ENCODE results near the gene AQR.
"Not testable (repeated sequence)": the region's sequence is repeated elsewhere in the genome, so short reads cannot be mapped to it uniquely, and the experiment has no call there.

AQR gene

DNA sequence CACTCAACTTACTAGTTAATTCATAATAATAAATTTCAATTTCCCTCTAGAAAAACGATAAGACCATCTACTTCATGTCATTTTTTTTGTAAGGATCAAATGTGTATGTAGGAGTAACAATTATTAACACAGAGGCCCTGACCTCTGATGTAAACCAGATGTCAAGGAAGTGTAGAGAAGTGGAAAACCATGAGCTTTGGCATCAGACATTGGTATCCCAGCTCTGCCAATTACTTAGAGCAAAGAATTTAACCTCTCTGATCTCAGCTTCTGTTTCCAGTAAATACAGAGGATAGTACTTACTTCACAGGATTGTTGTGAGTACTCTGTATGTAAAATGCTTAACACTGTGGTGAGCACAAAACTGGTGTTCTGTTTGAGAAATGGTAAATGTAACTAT lies 17.5 kb downstream of the AQR start:
- DNase-seq: no peak

DNA sequence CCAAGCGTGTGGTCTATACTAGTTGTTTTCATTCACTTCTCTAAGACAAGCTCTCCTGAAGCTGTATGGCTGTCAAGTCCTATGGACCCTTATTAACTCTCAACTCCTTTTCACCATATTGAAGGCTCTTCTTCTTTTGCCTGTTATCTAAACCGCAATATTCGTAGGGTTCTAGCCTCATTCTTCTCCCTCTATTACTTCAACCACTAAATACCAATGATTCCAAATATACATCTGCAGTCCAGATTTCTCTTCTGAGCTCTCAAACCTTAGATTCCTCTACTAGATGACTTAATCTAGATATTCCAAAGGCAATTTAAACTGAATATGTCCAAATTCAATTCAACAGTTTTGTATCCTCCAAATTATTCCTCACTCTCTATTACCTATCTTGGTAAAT lies 24.6 kb downstream of the AQR start:
- no peak for DNase-seq

DNA sequence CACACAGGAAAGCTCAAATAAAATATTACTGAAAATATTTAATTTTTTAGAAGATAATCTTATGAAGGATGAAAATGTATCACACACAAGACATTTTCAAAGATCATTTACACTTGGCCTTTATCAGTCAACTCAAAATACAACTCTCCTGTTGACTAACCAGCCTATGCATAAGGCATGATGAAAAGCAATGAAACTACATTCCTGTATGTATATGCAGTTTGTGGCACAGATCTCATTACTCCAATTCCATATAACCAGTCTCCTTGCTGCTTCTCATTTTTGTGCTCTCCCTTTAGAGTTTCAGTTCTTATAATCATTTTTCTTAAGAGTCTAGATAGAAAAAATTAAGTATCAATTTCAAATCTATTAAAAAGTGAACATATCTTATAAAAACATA lies 25.8 kb downstream of the AQR start:
- no peak for DNase-seq

DNA sequence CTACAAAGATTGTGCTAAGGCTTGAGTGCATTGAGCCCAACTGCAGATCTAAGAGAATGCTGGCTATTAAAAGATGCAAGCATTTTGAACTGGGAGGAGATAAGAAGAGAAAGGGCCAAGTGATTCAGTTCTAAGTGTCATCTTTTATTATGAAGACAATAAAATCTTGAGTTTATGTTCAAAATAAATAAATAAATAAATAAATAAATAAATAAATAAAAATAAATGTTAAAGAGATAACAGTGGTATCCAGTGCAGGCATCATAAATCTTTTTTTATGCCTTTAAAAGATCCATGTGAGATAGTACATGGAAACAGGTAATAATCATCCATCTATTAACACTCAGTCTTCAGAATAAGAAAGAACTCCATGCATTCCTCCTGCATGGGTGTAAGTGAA lies 26.3 kb downstream of the AQR start:
- DNase-seq: not testable (repeated sequence)

DNA sequence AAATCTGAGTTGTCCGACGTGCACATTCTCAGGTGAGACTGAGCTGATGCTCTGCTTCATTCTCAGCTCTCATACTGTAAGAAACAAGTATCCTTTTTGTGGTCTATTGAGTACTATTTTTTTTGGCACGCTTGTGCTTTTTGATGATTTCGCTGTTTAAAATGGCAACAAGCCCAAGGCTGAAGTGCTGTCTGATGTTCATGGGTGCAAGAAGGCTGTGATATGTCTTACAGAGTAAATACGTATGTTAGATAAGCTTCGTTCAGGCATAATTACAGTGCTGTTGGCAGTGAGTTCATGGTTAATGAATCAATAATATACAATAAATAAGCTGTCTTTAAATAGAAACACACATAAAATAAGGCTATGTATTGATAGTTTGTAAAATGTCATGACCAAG lies 27.2 kb downstream of the AQR start:
- no peak for DNase-seq

DNA sequence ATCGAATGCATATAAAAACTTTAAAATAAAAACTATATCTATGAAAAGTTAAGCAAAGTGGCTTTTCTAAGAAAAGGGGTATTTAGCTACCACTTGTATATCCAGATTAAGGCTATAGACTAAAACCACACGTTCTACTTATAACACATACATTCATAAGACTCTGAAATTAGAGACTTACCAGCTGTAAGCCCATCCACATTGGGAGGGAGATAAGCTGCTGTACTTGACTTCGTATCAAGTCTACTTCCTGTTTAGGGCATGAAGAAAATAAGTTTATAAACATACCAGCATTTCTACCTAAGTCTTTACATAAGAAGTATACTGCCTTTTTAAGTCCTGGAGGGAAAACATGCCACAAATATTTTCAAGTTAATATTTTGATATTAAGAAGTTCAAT lies 27.7 kb downstream of the AQR start:
- DNase-seq: no peak

DNA sequence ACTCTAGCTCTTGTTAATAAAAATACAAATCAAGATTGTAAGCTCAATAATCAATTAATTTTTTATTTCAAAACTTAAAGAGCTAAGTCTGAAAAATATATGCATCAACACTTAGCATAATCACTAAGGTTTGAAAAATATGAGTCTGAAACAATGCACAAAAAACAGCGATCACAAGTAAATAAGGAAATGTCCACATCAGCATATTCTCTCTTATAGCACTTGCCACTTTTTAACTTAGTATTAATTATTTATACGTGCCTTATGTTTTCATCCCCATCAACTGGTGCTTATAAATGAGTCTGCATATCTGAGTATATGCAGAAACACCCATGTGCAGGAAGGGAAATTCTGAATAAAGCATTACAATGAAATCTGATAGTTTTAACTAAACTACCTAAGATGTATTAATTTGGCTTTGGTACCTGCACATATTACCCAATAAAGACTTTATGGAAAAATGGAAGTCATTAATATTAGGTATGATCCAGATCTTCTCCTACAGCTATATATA lies 28.3 kb downstream of the AQR start:
- DNase-seq: no peak

DNA sequence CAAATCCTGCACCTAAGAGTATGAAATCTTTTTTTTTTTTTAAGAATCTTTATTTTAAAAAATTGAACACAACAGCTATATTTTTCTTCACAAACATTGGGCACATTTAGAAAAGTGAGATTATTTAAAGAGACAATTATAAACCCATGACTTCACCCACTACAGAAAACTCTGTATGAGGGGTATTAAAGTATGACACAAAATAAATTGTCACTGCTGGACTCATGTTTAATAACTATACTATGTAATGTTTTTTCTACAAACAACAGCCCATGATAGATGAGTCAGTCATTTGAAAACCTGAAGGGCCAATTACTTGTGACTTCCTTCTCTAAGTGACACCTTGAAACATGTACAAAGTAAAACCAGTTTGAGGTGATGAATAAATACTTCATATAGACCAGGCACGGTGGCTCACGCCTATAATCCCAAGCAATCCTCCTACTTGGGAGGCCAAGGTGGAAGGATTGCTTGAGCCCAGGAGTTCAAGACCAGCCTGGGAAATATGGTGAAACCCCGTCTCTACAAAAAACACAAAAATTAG lies 36.0 kb downstream of the AQR start:
- DNase-seq: no peak

DNA sequence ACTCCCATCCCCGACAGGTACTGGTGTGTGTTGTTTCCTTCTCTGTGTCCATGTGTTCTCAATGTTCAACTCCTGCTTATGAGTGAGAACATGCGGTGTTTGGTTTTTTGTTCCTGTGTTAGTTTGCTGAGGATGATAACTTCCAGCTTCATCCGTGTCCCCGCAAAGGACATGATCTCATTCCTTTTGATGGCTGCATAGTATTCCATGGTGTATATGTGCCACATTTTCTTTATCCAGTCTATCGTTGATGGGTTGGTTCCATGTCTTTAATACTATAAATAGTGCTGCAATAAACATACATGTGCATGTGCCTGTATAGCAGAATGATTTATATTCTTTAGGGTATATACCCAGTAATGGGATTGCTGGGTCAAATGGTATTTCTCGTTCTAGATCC lies 41.2 kb downstream of the AQR start:
- not testable (repeated sequence) for DNase-seq

DNA sequence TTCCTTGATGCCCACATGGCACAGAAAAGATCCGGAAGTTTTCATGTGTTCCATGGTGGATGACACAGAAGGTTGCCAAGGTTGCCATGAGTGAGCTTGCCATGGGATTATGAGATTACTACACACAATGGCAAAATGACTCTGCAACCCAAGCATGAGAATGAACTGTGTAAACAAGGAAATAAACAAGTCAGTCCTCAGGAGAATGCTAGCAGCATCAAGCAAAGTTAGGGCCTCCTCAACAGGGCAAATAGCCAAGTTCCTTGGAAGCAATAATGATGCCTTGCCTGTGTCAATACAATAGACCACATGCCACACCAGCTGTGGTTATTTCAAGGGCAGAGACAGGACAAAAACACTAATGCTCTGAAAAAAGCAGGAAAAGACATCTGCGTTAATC lies 41.8 kb downstream of the AQR start:
- peak; percentile 18 for DNase-seq

DNA sequence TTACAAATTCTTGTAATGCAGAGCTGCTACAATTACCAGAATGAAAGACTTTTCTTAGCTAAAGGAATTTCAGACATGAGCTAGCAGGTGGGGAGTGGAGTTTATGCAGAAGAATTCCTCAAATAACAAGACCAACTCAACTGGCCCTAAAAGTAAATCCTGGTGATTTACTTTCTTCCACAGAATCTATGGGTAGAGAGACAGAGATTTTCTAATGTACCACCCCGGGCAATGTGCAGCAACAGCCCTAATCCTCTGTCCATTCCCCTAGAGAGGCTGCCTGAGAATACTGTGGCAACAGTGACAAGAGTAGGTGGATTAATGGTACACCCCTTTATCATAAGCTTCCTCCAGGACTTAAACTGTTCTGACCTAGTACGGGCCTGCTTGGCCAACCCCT lies 55.2 kb downstream of the AQR start:
- DNase-seq: no peak

DNA sequence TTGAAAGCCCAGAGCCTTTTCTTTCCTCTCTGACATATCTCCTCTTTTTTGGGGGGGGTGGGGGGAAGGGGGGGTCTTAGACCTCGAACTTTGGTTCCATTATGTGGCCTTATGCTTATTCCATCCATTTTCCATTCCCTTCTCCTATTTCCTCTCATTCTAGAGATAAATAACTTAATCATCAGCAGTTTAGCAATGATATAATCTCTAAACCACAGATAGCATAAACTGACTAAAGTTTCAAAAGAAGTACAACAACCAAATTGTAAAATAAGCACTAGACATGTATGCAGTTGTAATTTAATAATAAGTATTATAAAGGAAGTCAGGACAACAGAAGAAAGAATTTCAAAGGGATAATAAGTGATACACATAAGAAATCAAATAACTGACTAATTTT lies 64.5 kb downstream of the AQR start:
- DNase-seq: no peak

DNA sequence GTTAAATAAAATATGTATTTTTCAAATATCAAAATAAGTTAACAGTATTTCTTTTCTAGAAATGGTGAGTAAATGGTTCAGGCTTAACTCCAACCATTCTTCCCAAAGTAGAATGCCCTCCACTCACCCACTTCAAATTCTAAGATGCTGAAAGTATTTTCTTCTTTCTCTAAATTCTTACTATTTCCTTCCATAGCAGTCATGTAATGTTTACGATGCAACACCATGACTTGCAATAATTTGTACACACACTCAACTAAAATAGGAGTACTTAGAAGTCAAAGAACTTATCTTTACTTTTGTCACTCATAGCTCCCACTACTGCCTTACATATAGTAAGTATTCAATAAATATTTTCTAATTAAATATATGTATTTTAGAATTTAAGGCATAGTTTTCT lies 65.0 kb downstream of the AQR start:
- no peak for DNase-seq

DNA sequence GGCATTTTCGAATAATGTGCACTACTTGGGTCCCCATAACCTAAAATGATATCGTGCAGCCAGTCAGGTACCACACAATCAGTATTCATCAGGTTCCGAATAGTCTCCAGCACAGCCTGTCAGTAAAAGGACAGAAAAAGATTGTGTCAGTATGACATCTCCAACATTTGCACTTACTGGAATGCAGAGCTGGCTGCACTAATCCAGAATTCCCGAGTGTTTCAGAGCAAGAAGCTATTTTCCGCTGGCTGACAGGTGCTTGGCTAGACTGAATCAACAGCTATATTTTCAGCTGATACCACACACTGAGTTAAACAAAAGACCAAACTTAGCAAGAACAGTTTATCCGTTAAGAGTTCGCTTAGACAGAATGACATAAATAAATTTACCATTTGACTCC lies 68.8 kb downstream of the AQR start:
- DNase-seq: no peak

DNA sequence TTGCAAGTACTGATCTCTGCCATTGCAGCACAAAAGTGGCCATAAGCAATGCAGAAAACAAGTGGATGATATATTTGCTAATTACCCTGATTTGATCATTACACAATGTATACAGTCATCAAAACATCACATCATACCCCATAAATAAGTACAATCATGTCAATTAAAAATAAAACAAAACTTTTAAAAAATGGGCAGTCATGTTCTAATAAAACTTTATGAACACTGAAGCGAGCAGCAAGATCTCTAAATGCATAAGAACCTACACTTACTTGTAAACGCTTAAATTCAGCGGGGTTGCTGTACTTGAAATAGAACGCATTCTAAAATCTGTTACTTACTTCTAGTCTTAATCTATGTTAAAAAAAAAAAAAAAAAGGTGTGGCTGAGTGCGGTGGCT lies 73.4 kb downstream of the AQR start:
- no peak for DNase-seq

DNA sequence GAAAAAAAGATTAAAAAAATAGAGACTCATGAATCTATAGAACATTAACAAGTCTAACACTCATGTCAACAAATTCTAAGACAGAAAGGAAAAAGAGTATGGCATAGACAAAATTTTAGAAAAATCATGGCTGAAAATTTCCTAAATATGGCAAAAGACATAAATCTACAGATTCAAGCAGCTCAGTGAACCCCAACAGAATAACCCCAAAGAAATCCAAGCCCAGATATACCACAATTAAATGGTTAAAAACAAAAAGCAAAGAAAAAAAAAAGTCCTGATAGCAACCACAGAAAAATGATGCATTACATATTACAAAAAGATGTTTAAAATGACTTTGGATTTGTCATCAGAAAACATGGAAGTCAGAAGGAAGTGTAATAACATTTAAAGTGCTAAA lies 75.6 kb downstream of the AQR start:
- DNase-seq: no peak

DNA sequence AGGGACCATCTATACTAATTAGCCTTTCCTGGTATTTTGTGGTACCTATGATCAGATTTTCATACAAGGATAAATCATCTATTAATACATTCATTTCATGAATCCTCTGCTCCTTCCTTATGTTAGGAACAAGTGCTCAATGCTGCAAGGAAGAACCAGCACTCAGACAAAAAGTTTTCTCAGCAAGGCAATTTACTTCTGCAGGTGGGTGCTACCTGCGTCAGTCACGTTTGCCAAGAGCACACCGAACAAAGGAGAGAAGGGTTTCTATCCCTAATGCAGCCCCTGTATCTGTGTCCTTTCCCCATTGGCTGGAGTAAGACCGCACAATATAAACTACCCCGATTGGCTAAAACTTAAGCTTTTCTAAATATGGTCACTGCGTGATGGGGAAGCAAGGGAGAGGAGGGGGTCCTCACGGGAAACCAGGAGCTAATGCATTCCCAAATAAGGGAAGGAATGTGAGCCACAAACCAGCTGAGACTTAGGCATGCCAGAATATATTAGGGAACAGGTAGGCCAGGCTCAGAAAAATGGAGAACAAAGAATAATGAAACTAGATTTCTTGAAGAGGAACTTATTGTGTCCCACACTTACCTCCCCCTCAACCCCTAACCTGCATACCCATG lies 76.5 kb downstream of the AQR start:
- DNase-seq: no peak

DNA sequence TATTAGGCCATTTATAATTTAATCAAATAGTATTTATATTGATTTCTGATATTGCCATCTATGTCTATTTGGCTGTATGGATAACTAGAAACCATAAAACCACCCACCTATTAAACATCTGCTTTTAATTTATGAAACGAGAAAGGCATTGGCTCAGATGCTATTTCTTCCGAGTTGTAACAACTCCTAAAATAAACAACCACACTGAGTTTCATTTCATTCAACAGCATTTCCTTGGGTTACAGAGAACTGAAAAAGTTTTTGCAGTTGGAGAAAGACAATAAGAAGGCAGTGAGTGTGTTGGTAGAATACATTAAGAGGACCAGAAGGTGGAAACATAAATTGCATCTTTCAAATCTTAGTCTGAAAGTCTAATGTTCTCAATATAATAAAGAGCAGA lies 79.1 kb downstream of the AQR start:
- DNase-seq: no peak

DNA sequence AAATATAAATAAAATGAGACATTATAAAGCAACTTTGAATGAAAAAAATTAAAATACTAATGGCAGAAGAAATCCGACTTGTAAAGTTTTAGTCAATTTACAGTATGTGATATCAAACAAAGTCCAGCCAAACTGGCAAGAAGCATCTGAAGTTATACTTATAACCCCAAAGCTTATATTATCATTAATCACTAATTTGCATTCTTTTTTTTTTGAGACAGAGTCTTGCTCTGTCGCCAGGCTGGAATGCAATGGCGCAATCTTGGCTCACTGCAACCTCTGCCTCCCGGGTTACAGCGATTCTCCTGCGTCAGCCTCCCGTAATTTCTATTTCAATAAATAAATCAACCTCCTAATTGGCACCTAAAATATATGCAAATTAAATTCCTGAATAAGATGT lies 80.1 kb downstream of the AQR start:
- DNase-seq: no peak

DNA sequence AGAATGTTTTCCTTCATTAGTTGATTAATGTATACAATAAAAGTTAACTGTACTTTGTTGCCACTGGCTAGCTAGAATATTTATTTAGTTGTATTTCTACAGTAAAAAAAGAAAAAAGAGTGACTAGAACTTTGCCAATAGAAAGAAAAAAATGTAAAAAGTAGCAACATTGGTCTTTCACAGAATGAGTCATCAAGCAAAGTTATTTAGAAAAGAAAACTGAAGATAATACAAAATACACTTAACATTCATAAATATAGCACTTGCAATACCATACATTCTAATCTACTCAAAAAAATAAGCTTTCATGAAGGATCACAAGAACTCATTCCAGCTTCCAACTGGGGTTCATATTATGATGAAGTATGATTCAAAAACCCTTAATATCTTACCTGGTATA lies 83.4 kb downstream of the AQR start:
- no peak for DNase-seq

DNA sequence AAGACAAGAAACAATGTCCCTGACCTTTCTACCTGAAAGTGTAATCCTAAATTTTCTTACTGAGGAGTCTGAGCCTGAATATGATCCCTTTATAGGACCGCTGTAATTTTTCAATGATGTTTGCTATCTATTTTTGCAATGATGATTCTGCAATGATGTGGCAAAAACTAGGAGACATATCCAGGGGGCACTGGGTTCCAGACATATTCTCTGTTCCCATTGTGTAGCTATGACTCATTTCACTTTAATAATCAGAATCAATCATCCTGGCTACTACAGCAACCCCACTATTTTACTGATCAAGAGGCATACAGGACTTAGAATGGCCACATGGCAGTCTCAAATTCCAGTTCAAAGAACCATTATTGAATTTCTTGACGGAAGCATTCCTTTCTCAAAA lies 85.9 kb downstream of the AQR start:
- DNase-seq: no peak

DNA sequence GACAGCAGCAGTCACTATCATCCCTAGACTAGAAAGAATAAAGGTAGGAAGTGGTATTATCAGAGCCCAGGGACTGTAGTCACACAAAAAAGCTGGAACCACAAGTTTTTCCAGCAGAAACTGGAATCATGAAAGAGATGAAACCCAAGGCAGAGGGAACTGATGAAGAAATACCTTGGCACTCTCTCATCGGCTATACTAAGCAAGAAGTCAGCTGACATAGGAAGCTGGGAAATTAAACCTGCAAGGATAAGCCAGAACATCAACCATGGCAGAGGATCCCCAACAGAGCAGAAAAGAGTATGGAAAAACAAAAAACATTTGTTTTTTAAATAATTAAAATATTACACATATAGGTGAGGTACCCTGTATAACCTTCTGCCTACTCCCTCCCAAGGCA lies 86.5 kb downstream of the AQR start:
- no peak for DNase-seq

DNA sequence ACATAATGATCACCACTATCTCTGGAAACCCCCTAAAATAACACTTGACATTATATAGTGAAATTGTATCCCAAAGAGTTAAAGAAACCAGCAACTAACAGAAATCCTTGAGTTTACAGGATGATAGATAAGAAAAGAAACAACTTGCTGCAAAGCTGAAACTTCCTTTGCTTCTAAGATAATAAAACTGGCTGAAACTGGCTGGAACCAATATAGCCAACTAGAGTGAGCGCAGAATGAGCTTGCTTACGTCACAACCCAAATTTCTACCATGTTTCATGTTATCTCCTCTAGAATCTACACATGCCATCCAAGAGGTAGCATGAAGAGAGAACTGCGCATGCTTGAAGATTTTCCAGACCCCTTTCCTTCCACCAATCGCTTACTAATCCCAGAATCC lies 90.4 kb downstream of the AQR start:
- DNase-seq: no peak

DNA sequence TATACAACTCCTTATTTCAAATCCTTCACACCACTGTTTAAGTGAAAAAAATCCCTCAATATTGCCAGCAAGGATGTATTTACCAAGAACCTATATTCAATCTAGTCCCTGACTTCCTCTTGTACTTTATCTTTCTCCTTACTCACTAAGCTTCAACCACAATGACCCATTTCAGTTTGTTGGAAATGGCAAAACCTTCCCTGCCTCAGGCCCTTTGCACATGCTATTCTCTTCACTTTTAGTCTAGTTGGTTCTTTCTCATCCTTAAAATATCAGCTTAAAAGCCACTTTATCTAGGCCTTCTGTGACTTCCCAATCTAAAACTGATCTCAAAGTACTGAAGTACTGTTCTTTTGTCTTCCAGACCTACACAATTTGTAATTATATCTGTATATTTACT lies 92.9 kb downstream of the AQR start:
- no peak for DNase-seq

DNA sequence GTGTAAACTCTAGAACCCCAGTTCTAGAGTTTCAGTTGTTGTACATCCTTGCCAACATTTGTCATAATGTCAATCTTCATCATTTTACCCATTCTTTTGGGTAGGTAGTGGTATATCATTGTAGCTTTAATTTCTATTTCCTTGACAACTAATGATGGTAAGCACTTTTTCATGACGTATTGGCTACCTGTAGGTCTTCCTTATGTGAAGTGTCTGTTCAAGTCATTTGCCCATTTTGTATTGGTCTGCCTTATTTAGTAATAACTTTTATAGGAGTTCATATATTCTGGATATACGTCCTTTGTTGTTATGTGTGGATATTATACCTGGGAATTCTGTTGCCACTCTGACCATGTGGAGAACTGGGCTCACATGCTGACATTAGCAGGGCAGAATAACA lies 100.4 kb downstream of the AQR start:
- DNase-seq: no peak

DNA sequence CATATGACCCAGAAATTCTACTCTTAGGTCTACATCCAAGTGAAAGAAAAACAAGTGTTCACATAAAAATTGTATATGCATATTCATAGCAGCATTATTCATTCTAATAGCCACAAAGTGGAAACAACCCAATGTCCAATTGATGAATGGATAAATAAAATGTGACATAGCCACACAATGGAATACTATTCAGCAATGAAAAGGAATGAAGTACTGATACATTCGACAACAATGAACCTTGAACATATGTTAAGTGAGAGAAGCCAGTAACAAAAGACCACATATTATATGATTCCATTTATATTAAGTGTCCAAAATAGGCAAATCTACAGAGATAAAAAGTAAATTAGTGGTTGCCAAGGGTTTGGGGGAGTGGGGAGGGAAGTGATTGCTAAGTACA lies 104.0 kb downstream of the AQR start:
- DNase-seq: no peak

All from NCI-H345 (cell line).